GM19324 (cell line): ENCODE results near the gene SPAG17.

Experiments used
- ATAC-seq: cut with Tn5 transposase; IDR thresholded peaks from one replicate; pipeline ENCODE4 v1.9.1; 2021; ENCODE audit warnings: mild to moderate bottlenecking, moderate library complexity; ENCODE audit not compliant: unreplicated experiment, low FRiP score

SPAG17 gene

DNA sequence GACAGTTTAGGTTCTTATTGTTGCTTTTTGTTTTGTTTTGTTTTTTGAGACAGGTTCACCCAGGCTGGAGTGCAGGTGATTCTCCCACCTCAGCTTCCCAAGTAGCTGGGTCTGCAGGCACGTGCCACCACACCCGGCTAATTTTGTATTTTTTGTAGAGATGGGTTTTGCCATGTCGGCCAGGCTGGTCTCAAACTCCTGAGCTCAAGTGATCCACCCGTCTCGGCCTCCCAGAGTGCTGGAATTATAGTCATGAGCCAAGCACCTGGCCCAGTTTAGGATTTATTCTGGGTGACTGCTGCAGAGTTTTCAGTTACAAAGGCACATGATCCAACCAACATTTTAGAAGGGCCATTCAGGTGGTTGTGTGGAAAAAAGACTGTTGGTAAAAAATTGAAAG lies 102.0 kb downstream of the SPAG17 start:
- ATAC-seq: no peak

DNA sequence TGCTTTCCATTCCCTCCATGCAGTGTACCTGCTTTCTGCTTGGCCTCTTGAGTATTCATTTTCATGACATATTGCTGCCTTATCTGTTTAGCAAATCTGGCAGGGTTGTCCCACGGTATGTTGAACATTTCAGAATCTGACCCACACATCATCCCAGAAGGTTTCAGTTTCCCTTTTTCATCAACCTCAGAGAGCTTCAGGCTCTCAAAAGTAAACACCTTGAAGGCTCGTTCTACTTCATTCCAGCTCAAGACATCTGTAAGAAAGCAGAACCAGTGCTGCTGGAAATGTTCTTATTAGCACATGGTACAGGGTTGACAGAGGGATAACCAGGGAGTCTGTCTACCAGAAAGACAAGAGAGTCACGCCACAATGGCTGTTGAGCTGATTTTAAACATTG lies 103.6 kb downstream of the SPAG17 start:
- peak; percentile 72 for ATAC-seq

DNA sequence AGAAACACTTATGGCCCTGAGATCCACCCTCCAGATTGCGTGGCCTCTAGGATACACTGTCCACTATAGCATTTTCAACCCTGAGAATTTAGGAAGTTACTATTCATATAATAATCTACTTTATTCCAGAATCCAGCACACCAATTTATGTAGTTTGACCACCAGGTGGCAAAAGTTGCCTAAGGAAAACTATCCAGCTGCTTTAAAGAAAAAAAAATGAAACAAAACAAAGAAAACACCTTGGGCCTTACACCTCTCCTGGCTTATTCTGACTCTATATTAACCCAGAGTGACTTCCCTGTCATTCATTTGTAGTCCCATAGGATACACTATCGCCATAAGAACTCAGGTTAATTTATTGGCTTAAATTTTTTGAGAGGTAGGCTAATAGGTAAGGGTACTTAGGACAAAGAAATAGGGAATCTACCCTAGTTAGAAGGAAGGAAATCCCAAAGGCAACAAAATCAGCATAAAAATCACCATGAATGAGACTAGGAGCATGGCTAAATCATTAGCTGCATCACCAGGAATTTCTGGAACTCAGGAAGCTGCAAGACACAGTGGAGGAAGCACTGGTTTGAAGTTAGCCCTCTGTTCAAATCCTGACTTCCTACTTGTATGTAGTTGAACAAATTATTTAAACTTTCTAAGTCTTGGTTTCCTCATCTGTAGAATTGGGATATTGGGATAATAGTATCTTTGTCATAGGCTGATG lies 107.5 kb downstream of the SPAG17 start:
- ATAC-seq: no peak

DNA sequence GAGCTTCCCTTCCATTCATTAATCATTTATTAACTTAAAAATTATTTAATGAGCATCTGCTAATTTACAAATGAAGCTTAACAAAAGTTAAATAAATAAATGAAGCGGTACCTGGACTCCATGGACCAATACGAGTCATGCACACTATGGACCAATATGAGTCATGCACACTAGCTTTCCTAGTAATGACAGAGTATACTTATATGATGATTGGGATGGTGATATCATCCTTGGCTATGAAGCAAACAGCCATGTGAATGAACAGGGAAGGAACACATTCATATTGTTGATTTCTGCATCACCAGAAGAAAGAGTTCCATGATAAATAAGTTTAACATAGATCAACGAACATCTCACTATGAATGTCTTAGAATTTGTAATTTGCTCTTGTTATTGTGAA lies 109.9 kb downstream of the SPAG17 start:
- ATAC-seq: no peak

DNA sequence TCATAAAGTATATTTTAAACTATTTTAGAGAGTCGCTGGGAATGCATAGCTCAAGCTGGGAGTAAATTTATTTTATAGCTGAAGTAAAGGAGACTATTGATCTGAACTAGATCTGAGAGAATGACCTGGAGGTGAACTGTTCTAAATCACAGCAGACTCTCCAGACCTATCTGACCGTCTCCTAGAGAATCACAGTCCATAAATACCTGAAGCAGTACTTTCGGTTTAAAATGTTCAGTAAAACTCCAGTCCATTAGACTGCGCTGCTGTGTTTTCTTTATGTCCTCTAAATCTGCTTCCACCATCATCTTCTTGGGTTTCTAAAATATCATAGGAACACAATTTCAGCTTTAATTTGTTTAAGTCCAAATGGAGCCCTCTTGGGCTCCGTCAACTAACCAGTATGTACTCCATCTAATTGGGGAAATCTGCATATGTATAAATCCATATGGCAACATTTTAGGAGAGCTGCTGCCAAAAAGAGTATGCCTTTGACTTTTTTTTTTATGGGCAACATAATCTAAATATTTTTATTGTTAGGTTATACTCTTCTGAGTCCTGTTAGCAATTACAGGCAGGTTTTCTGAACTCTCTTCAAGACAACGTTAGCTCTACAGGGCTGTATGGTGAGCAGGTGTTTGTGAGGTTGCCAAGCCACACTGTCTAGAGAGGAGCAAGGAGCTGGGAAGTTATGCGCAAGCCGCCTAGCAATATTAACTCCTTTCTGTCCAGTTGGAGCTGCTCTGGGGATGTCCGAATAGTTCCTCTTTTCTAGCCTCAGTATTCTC lies 111.2 kb downstream of the SPAG17 start:
- ATAC-seq: no peak

DNA sequence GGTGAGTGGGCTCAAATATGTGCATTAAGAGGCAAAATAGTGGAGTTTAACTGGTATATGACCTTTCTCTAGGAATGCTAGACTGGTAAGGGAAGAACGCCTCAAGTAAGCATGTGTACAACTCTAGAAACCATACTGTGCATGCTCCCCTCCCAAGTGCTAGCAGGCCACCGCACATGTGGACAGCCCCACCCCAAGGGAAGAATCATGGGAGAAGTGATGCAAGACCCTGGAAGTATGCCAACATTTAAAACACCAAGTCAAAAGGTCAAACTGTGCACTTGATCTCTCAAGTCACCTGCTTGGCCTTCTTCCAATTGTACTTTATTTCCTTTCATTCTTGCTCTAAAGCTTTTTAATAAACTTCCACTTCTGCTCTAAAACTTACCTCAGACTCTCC lies 135.0 kb downstream of the SPAG17 start:
- ATAC-seq: no peak

DNA sequence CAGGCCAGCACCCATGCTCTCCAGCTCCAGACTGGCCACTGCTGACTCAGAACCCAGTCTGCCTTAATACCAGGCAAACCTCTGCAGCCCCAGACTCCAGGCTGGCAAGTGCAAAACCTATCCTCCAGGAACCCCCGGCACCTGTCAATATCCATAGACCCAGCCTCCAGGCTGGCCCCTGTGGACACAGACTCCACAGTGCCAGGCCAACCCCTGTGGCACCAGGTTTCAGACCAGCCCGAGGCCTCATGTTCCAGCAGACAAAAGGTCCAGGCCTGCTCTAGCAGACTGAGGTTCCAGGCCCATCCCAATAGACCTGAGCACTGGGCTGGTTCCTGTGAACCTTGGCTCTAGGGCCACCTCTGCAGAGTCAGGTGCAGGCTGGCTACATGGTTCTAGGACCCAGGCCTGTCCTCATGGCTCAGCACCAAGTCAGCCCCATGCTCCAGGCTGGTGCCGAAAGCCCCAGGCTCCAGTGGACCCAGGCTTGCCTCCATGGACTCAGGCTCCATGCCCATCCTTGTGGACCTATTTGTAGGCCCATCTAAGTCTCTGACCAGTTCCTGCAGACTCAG lies 137.3 kb downstream of the SPAG17 start:
- ATAC-seq: no peak

DNA sequence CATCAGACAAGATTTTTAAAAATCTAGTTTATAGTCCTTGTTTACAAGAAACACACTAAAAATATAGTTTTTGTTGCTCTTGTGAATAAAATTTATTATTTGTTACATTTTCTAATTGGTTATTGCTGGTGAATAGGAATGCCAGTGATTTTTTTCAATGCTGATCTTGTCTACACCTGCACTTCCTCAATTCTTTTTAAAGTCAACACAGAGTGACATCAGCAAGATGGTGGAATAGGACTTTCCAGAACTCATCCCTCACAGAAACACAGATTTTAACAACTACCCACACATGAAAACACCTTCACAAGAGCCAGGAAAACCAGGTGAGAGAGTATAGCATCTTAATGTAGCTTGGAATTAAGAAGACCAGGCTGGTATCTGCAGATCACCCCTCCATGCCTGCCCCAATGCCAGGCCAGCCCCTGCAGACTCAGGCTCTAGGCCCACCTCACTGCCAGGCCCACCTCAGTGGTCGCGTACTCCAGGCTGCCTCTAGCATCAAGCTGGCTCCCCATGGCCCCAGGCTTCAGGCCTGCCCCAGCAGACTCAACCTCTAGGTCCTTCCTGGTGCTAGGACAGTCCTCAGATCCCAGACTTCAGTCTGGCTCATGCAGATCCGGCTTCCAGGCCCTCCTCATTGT lies 137.9 kb downstream of the SPAG17 start:
- no peak for ATAC-seq

DNA sequence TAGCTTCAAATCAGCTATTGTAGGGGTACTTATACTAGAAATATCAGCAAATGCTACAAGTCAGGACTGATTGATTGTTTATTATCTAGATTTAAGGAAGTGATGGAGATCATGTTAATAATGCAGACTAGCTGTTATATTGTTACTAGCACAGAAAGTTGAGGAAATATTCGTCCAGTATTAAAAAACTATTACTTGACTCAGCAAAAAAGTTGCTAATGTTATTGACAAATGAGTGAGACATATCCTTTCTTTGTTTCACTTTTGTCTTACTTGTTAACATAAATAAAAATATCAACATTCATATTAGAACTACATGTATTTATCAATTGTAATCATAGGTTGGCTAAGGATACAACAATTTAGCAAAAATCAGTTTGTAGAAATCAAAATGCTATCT lies 141.4 kb downstream of the SPAG17 start:
- no peak for ATAC-seq

DNA sequence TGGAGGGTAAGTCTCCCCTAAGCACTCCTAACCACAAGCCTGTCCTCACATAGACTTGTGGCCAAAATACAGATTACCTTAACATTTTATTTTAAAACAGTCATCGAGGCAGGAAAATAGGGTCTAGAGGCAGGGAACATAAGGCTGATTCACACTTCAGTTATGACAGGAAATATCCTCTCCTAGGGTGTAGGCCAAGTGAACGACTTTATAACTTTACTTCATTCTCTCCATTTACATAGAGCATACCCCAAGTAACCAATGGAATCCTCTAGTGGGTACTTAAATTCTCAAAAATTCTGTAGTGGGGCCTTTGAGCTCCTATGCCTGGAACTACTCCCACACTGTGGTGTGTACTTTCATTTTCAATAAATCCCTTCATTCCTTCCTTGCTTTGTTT lies 142.5 kb downstream of the SPAG17 start:
- ATAC-seq: no peak

DNA sequence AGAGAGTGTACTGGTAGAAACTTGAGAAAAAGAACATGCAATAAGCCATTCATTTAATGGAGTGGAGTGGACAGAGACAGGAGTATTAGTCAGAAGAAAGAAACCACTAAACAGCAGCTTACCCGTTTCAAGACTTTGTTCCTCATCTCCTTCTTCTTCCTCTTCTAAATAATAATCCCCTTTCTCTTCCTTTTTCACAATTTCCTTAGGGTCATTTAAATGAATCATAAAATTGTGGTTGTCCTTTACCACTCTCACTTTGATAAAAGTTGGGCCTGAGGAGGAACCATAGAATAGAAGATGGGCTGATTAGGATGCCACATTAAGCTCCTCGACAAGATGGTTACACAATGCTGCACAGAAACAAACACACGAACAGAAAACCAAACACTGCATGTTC lies 145.9 kb downstream of the SPAG17 start:
- no peak for ATAC-seq

DNA sequence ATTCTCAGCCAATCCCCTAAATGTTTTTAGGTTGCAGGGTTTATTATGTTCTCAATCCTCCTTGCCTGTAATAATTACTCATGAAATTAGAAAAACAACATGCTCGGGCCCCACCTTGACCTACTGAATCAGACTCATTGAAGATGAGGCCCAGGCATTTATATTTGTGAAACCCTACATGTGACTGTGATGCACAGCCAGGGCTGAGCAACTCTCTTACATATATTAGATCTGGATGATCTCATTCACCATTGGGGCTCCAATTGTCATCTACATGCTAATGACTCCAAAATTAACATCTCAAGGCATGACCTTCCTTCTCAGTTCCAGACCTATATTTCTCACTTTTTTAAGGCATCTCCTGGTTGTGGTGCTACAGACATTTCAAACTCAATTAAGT lies 152.1 kb downstream of the SPAG17 start:
- ATAC-seq: no peak

DNA sequence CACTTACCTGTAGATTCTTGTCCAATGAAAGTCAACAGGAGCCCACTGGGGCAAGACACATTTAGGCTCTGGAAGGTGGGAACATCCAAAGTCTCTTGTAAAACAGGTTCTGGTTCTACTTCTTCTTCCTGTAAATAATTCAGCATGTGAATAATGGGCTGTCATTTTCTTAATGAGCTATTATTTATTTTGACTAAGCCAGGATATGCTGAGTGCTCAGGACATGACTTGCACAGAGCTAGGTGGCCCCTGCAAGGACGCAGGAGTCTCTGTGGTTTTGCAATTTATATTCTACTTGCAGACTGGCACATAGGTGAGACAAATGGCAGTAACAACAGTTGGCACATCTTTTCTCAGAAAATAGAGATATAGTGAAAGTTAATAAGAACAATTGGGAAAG lies 156.8 kb downstream of the SPAG17 start:
- ATAC-seq: no peak

DNA sequence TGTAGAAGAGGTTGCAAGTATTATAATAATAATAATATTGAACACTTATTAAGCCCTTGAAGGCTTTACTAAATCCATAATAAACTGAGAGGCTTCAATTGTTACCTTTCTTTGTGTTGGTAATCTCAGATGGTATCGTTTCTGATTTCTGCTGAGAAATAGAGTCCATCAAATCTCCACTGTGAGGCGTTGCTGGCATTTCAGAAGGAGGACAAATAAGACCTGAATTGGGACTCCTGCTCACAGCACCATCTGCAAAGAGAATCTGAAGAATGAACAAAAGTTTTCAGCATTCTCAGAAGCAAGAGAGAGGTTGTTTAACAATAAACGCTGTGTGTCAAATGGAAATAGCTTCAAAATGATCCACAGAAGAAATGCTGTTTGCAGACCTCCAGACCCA lies 161.8 kb downstream of the SPAG17 start:
- no peak for ATAC-seq

DNA sequence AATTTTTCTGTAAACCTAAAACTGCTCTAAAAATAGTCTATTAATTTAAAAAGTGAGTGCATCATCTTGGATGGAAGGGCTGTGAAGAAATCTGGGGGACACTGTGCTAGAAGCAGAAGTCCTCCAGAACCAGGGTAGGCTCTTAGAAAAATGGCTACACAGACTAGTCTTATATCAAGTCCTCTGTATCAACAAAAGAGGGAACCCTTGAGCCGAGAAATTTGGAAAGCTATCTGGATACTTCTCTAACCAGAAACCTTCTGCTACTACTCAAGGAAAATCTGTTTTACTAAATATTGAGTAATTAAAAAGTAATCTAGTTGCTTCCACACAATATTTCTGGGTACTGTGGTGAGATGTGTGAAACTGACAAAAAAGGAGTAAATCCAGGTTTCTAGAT lies 163.4 kb downstream of the SPAG17 start:
- ATAC-seq: no peak

DNA sequence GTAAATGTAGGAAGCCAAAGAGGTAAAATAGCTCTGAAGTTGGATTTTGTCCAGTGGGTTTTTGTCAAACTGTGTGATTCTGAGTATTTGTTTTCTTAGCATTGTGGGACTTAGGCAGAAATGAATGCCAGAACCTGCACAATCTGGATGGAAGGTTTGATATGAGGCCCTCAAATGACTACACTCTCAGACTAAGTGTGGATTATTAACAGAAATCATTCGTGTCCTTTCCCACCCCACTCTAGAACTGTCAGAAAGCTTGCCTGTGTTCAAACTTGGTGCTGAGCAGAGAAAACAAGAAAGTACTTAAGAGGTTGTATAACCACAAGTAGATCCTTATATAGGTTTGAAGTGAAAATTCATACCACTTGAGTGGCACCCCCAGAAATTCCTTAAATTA lies 167.0 kb downstream of the SPAG17 start:
- no peak for ATAC-seq

DNA sequence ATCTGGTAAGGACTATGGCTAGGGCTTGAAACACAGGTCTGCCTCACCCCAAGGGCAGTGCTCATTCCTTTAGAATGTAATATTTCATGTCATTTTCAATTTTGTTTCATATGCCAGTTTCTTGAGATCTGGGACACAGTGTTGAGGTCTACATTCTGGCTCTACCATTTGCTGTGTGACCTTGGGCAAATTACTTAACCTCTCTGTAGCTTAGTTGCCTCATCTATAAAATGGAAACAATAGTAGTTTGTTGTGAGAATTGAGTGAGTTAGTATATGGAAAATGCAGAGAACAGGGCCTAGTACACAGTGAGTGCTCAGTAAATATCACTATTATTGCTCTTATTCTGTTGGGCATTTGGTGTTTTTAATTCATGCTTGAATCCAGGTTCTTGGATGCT lies 171.1 kb downstream of the SPAG17 start:
- ATAC-seq: no peak

DNA sequence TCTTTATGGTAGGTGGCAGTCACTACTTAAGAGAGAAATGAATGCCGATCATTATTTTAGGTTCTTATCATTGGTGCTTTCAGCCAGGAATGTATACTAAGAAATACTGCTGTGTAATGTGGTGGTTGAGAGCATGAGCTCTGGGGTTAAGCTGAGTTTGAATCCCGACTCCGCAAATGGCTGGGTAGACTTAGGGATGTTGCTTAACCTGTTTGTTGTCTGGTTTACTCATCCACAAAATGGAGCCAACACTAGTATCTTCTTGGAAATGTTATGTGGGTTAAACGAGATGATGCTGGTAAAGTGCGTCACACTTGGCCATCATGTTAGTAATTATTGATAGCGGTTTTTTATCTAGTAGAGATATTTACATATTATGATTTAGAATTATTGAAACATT lies 171.7 kb downstream of the SPAG17 start:
- no peak for ATAC-seq

DNA sequence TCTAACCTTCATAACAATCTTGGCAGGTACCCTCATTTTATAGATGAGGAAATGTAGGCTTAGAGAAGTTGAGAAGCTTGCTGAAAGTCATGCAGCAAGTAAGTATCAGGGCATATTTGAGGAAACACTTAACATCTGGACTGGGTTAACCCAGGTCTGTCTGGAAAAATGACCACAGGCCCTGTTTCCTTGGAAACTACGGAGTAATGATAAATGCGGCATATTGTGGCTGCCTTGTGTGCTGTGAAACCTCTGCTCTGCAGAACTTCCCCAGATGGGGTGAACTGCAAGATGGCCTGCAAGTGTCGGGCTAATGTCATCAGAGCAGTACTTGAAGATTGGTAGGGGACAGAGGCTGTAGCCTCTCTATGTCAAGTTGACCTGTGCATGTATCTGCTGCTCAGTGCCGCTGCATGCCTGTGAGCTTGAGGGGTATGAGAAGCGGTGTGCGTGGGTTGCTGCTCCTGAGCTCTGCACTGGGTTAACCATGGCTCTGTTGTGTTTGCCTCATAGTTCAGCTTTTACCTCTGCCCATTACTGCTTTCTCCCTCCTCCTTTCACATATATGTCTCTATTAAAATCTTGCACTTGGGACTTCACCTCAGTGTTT lies 172.4 kb downstream of the SPAG17 start:
- no peak for ATAC-seq

DNA sequence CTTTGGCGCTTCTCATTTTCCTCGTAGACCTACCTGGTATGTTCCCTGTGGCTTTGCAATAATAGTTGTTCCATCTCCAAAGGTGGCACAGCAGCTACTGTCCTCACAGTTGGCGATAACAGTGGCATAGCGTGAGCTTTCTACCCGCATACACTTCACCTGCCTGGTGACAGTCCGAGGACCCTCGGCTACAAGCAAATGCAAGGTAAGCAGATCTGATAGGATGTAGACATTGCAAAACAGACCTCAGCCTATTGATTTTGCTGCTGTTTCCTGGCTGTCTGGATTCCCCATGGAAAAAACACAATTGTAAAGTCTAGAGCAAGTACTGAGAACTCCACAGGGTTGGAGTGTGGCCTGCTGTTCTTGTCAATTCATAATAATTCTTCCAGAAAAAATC lies 177.0 kb downstream of the SPAG17 start:
- ATAC-seq: no peak

DNA sequence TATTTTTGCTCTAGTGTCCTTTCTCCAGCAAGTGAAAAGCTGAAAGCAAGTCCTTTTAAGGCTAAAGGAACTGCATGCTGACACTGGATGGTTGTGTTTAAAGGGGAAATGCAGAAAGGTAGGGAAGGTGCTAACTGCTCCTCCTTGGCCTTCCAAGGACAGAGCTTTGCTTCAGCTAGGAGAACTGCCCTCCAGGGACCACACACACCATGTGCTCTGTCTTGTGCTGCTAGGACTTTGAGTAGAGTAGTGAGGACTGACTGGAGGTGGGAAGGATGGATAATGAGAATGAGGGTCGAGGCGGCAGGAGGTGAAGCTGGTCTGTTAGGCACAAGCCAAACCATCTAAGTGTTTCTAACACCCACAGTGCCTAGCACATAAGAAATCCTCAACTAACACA lies 177.6 kb downstream of the SPAG17 start:
- ATAC-seq: no peak
